Measurements from ENCODE around the gene NPAS3. TPM values are rescaled to one million over a fixed set of nuclear protein-coding genes. Genes with fewer than 3 reads are reported as not detected.

NPAS3 gene
- total and polyA plus RNA-seq, 2 of the 13 experiments (the other 11 are each of a cell fraction or from before 2014, with no cell fraction given), result not detected

GRCh38 chr14:33475623-33476022 is 536.9 kb downstream of the NPAS3 start:
- in situ Hi-C loops (cut with HindIII; ENCODE audit: extremely low pct_ligation_motif_present, low pct_unique_long_range_greater_than_20kb) (loop anchor here (5.0 kb wide), 1 partner anchor 317 kb away; no protein-coding TSS in a partner anchor), intact Hi-C loops (cut with micrococcal nuclease; ENCODE audit: unreplicated experiment) (loop anchor here (1.0 to 5.0 kb wide), 2 partner anchors 317 to 898 kb away; no protein-coding TSS in a partner anchor)
- FAIRE-seq, result peak; percentile 8
- Histone ChIP-seq H3K4me3 (replicated peaks in 1 of 3; ENCODE audit: insufficient read depth in 1 of 3, low read depth in 2 of 3, low read length in 3 of 3) (no peak overlapping the region), H3K4me2 (ENCODE audit: low read depth, low read length) (no peak overlapping the region), H3K79me2 (ENCODE audit: insufficient read depth, low read length) (no peaks in the 10 kb centered on the region), H3K9me3 (ENCODE audit: low read length) (no peaks in the 10 kb centered on the region), H3K36me3 (replicated peaks in 1 of 2; ENCODE audit: control insufficient read depth in 1 of 2, insufficient read depth in 2 of 2, low read length in 2 of 2) (no peaks in the 10 kb centered on the region), H2AFZ (ENCODE audit: low read length) (no peak overlapping the region), H3K27ac (ENCODE audit: extremely low read length, insufficient read depth, low read length) (no peak overlapping the region), H4K20me1 (ENCODE audit: insufficient read depth, low read length) (no peaks in the 10 kb centered on the region), H3K4me1 (ENCODE audit: insufficient read depth, low read length) (no peaks in the 10 kb centered on the region), H3K27me3 (ENCODE audit: control insufficient read depth in 1 of 2, insufficient read depth in 2 of 2, low read length in 2 of 2) (no peaks in the 10 kb centered on the region), H3K9ac (ENCODE audit: insufficient read depth, low read depth, low read length) (no peak overlapping the region)
- no TSS peak for BruUV-seq (replicated peaks)
- DNase-seq (ENCODE audit: low spot score), result peak; percentile 58
- 22% methylated on average over 4 of the region's 4 CpGs for WGBS (ENCODE audit: low lambda C conversion rate)
- peak; percentile 94 for ATAC-seq
- ChIA-PET CTCF (ENCODE audit: low intra/inter-chr PET ratio, low total read pairs) (interaction anchor here (0.5 to 2.0 kb wide), 5 partner anchors 310 to 847 kb away, joined by 3 to 15 read pairs (median 3); no protein-coding TSS in a partner anchor), POLR2A (no interaction called here)
- no peak for TF ChIP-seq PHF20 (CRISPR knock-in tag; IDR thresholded peaks at IDR 0.05)
- TF ChIP-seq ZNF232 (CRISPR knock-in tag; IDR thresholded peaks at IDR 0.05; ENCODE audit: borderline replicate concordance), result no peak
- no peak for TF ChIP-seq ZNF331 (CRISPR knock-in tag; IDR thresholded peaks at IDR 0.05)
- TF ChIP-seq ATRX (CRISPR knock-in tag; IDR thresholded peaks at IDR 0.05; ENCODE audit: borderline replicate concordance), result no peak
- peak; percentile 35; the same call in 1 of the 2 replicates for TF ChIP-seq CEBPG (CRISPR knock-in tag; IDR thresholded peaks at IDR 0.05)
- no peak for TF ChIP-seq MTA1 (CRISPR knock-in tag; IDR thresholded peaks at IDR 0.05; ENCODE audit: borderline replicate concordance)
- no peak for TF ChIP-seq BORCS8-MEF2B (CRISPR knock-in tag; IDR thresholded peaks at IDR 0.05)
- peak; percentile 65 for TF ChIP-seq STAG1 (CRISPR knock-in tag; IDR thresholded peaks at IDR 0.05)
- no peak for TF ChIP-seq SNAPC5 (CRISPR knock-in tag; IDR thresholded peaks at IDR 0.05; ENCODE audit: borderline replicate concordance)
- no peak for TF ChIP-seq ZNF264 (CRISPR knock-in tag; IDR thresholded peaks at IDR 0.05)
- no peak for TF ChIP-seq REXO4 (CRISPR knock-in tag; IDR thresholded peaks at IDR 0.05; ENCODE audit: borderline replicate concordance)
- TF ChIP-seq SIN3A (IDR thresholded peaks at IDR 0.05; ENCODE audit: borderline replicate concordance, low read depth, low read length), result no peak
- TF ChIP-seq ARID2 (CRISPR knock-in tag; IDR thresholded peaks at IDR 0.05; ENCODE audit: borderline replicate concordance), result no peak
- no peak for TF ChIP-seq ZNF883 (CRISPR knock-in tag; IDR thresholded peaks at IDR 0.05; ENCODE audit: not compliant biosample characterization)
- TF ChIP-seq YEATS2 (CRISPR knock-in tag; IDR thresholded peaks at IDR 0.05; ENCODE audit: borderline replicate concordance), result no peak
- TF ChIP-seq CTCF (CRISPR knock-in tag; IDR thresholded peaks at IDR 0.05), result peak; percentile 70
- TF ChIP-seq ZNF839 (CRISPR knock-in tag; IDR thresholded peaks at IDR 0.05; ENCODE audit: borderline replicate concordance), result no peak
- TF ChIP-seq ZNF143 (CRISPR knock-in tag; IDR thresholded peaks at IDR 0.05), result no peak
- no peak for TF ChIP-seq PITX1 (CRISPR knock-in tag; IDR thresholded peaks at IDR 0.05)
- 0 out of 2 replicates have a peak, but pooled peaks have one; percentile 31 for TF ChIP-seq SOX13 (IDR thresholded peaks at IDR 0.05)
- TF ChIP-seq SOX13 (CRISPR knock-in tag; conservative IDR thresholded peaks at IDR 0.05 in 1 of 2, IDR thresholded peaks at IDR 0.05 in 1 of 2), result 0 out of 4 replicates have a peak, but pooled peaks of 1 of the 2 experiments have one; percentile 41
- no peak for TF ChIP-seq ZNF30 (CRISPR knock-in tag; IDR thresholded peaks at IDR 0.05)
- TF ChIP-seq PAX8 (CRISPR knock-in tag; IDR thresholded peaks at IDR 0.05; ENCODE audit: borderline replicate concordance), result no peak
- no peak for TF ChIP-seq ZNF768 (CRISPR knock-in tag; IDR thresholded peaks at IDR 0.05)
- TF ChIP-seq RXRA (CRISPR knock-in tag; IDR thresholded peaks at IDR 0.05), result no peak
- TF ChIP-seq MED1 (CRISPR knock-in tag; IDR thresholded peaks at IDR 0.05), result no peak
- no peak for TF ChIP-seq PCBP2 (optimal IDR thresholded peaks at IDR 0.05; ENCODE audit: low read depth, low read length, poor library complexity, severe bottlenecking)

All from HepG2 (cell line).